ENCODE data around the gene ZNF785. TPM values are rescaled to one million over a fixed set of nuclear protein-coding genes. Genes with fewer than 3 reads are reported as not detected.
A peak's percentile ranks its signal among the peaks of the same experiment; 100 is the strongest.

Gene ZNF785
- total RNA-seq, 1 experiment from 2014 or later: 12.8 TPM

- Mint-ChIP-seq H3K27ac (ENCODE audit: low read depth, unreplicated experiment) (no peak overlapping the region), H3K4me1 (ENCODE audit: insufficient read depth, unreplicated experiment) (peaks cover 7% of the 10 kb centered on the region), H3K4me3 (ENCODE audit: unreplicated experiment) (no peak overlapping the region), H3K36me3 (ENCODE audit: insufficient read depth, unreplicated experiment) (peaks cover under 1% of the 10 kb centered on the region), H3K9me3 (ENCODE audit: unreplicated experiment) (no peaks in the 10 kb centered on the region), H3K27me3 (ENCODE audit: insufficient read depth, unreplicated experiment) (no peaks in the 10 kb centered on the region)
- ChIA-PET CTCF (no interaction called here), POLR2A (no interaction called here)
- TF ChIP-seq CTCF (IDR thresholded peaks at IDR 0.05; ENCODE audit: unreplicated experiment): no peak
- DNase-seq (ENCODE audit: unreplicated experiment): no peak
- no TSS peak for BruUV-seq (replicated peaks)
- intact Hi-C loops (cut with micrococcal nuclease): no loop called here
These were observed 23.5 kb downstream of the ZNF785 start for GRCh38 chr16:30562021-30562420.

- intact Hi-C loops (cut with micrococcal nuclease): no loop called here
- ChIA-PET CTCF (interaction anchor here (0.8 kb wide), 1 partner anchor 54 kb away, joined by 4 read pairs; no protein-coding TSS in a partner anchor), POLR2A (interaction anchor here (0.6 kb wide), 1 partner anchor 11 kb away, joined by 3 read pairs; no protein-coding TSS in a partner anchor)
- BruUV-seq (replicated peaks): no TSS peak
- TF ChIP-seq CTCF (IDR thresholded peaks at IDR 0.05; ENCODE audit: unreplicated experiment): no peak
- no peak overlapping the region for H3K4me3 Mint-ChIP-seq (ENCODE audit: unreplicated experiment)
- no peak for DNase-seq (ENCODE audit: unreplicated experiment)
- H3K27ac Mint-ChIP-seq (ENCODE audit: low read depth, unreplicated experiment): no peak overlapping the region
- no peaks in the 10 kb centered on the region for H3K27me3 Mint-ChIP-seq (ENCODE audit: insufficient read depth, unreplicated experiment)
- peaks cover 2% of the 10 kb centered on the region for H3K4me1 Mint-ChIP-seq (ENCODE audit: insufficient read depth, unreplicated experiment)
- peaks cover 5% of the 10 kb centered on the region for H3K36me3 Mint-ChIP-seq (ENCODE audit: insufficient read depth, unreplicated experiment)
- no peaks in the 10 kb centered on the region for H3K9me3 Mint-ChIP-seq (ENCODE audit: unreplicated experiment)
These were observed 24.2 kb downstream of the ZNF785 start for GRCh38 chr16:30561089-30561816.

- POLR2A ChIA-PET: interaction anchor here (1.3 to 4.5 kb wide), 4 partner anchors 8 to 69 kb away, joined by 3 to 104 read pairs (median 36); partner anchors contain the start of genes ZNF688 and ZNF747
These were observed 25.8 kb downstream of the ZNF785 start for GRCh38 chr16:30559690-30560089.

More at GRCh38 chr16:30559690-30560089, 25.8 kb downstream of the ZNF785 start:
- H3K27me3 Mint-ChIP-seq (ENCODE audit: insufficient read depth, unreplicated experiment): no peaks in the 10 kb centered on the region
- no peaks in the 10 kb centered on the region for H3K9me3 Mint-ChIP-seq (ENCODE audit: unreplicated experiment)
- no peak for DNase-seq (ENCODE audit: unreplicated experiment)
- TF ChIP-seq CTCF (IDR thresholded peaks at IDR 0.05; ENCODE audit: unreplicated experiment): no peak
- BruUV-seq (replicated peaks): no TSS peak
- no peak overlapping the region for H3K27ac Mint-ChIP-seq (ENCODE audit: low read depth, unreplicated experiment)
- peak overlapping the region; percentile 45 for H3K4me3 Mint-ChIP-seq (ENCODE audit: unreplicated experiment)
- H3K36me3 Mint-ChIP-seq (ENCODE audit: insufficient read depth, unreplicated experiment): peaks cover 14% of the 10 kb centered on the region
- intact Hi-C loops (cut with micrococcal nuclease): no loop called here
- peaks cover 5% of the 10 kb centered on the region for H3K4me1 Mint-ChIP-seq (ENCODE audit: insufficient read depth, unreplicated experiment)
- CTCF ChIA-PET: interaction anchor here (3.2 kb wide), 1 partner anchor 25 kb away, joined by 28 read pairs; the partner anchor contains the start of gene ZNF747
